ENCODE results near the gene CACNB3. TPM values are rescaled to one million over a fixed set of nuclear protein-coding genes. Genes with fewer than 3 reads are reported as not detected.

CACNB3 gene
- total RNA-seq, 2 donors from 2014 or later: 4.6 to 21.8 TPM

- TF ChIP-seq CTCF (IDR thresholded peaks at IDR 0.05) (no peak), POLR2A (IDR thresholded peaks at IDR 0.05) (no peak), POLR2AphosphoS5 (IDR thresholded peaks at IDR 0.05) (no peak)
- H3K27me3 ChIP-seq (replicated peaks; ENCODE audit: insufficient read depth): no peaks in the 10 kb centered on the region
- no peaks in the 10 kb centered on the region for H3K4me1 ChIP-seq (replicated peaks)
- no peaks in the 10 kb centered on the region for H3K9me3 ChIP-seq
- H3K36me3 ChIP-seq: no peaks in the 10 kb centered on the region
- DNase-seq (ENCODE audit: low spot score): no peak
- intact Hi-C loops (cut with DNase I): no loop called here
- H3K27ac ChIP-seq: no peak overlapping the region
- 96% methylated on average over 11 of the region's 11 CpGs for WGBS
- no peak overlapping the region for H3K4me3 ChIP-seq
Measured at GRCh38 chr12:48823281-48823680, 5.0 kb downstream of the CACNB3 start.

- H3K27me3 ChIP-seq (replicated peaks; ENCODE audit: insufficient read depth): no peaks in the 10 kb centered on the region
- no peak for TF ChIP-seq POLR2A (IDR thresholded peaks at IDR 0.05)
- TF ChIP-seq CTCF (IDR thresholded peaks at IDR 0.05): no peak
- TF ChIP-seq POLR2AphosphoS5 (IDR thresholded peaks at IDR 0.05): no peak
- H3K4me3 ChIP-seq: no peak overlapping the region
- intact Hi-C loops (cut with DNase I): no loop called here
- H3K9me3 ChIP-seq: no peaks in the 10 kb centered on the region
- no peak overlapping the region for H3K27ac ChIP-seq
- no peak for DNase-seq (ENCODE audit: low spot score)
- H3K4me1 ChIP-seq (replicated peaks): no peaks in the 10 kb centered on the region
- 77% methylated on average over 12 of the region's 12 CpGs for WGBS
- H3K36me3 ChIP-seq: no peaks in the 10 kb centered on the region
Measured at GRCh38 chr12:48824112-48824511, 5.8 kb downstream of the CACNB3 start.

- no peak overlapping the region for H3K27ac ChIP-seq
- no peak overlapping the region for H3K4me3 ChIP-seq
- no peaks in the 10 kb centered on the region for H3K27me3 ChIP-seq (replicated peaks; ENCODE audit: insufficient read depth)
- H3K36me3 ChIP-seq: peaks cover 0 to 6% of the 10 kb centered on the region in 2 donors
- intact Hi-C loops (cut with DNase I): no loop called here
- H3K4me1 ChIP-seq (replicated peaks): no peaks in the 10 kb centered on the region
- no peak for DNase-seq (ENCODE audit: low spot score)
- no peaks in the 10 kb centered on the region for H3K9me3 ChIP-seq
- TF ChIP-seq POLR2AphosphoS5 (IDR thresholded peaks at IDR 0.05): no peak
- TF ChIP-seq CTCF (IDR thresholded peaks at IDR 0.05): no peak
- no peak for TF ChIP-seq POLR2A (IDR thresholded peaks at IDR 0.05)
- 98% methylated on average over 4 of the region's 4 CpGs for WGBS
Measured at GRCh38 chr12:48824905-48825304, 6.6 kb downstream of the CACNB3 start.

- no peak overlapping the region for H3K4me3 ChIP-seq
- no peak overlapping the region for H3K27ac ChIP-seq
- no peaks in the 10 kb centered on the region for H3K4me1 ChIP-seq (replicated peaks)
- no peaks in the 10 kb centered on the region for H3K27me3 ChIP-seq (replicated peaks; ENCODE audit: insufficient read depth)
- WGBS: 73% methylated on average over 15 of the region's 15 CpGs
- peaks cover 4 to 20% of the 10 kb centered on the region in 2 donors for H3K36me3 ChIP-seq
- H3K9me3 ChIP-seq: no peaks in the 10 kb centered on the region
- TF ChIP-seq CTCF (IDR thresholded peaks at IDR 0.05) (no peak), POLR2AphosphoS5 (IDR thresholded peaks at IDR 0.05) (no peak), POLR2A (IDR thresholded peaks at IDR 0.05) (no peak)
- intact Hi-C loops (cut with DNase I): no loop called here
- no peak for DNase-seq (ENCODE audit: low spot score)
Measured at GRCh38 chr12:48826209-48826855, 8.0 kb downstream of the CACNB3 start.

GRCh38 chr12:48827026-48827425 lies 8.7 kb downstream of the CACNB3 start:
- H3K4me3 ChIP-seq: no peak overlapping the region
- WGBS: 83% methylated on average over 8 of the region's 8 CpGs
- no peaks in the 10 kb centered on the region for H3K27me3 ChIP-seq (replicated peaks; ENCODE audit: insufficient read depth)
- H3K36me3 ChIP-seq: peaks cover 9 to 26% of the 10 kb centered on the region in 2 donors
- TF ChIP-seq POLR2A (IDR thresholded peaks at IDR 0.05) (no peak), POLR2AphosphoS5 (IDR thresholded peaks at IDR 0.05) (no peak), CTCF (IDR thresholded peaks at IDR 0.05) (no peak)
- H3K4me1 ChIP-seq (replicated peaks): no peaks in the 10 kb centered on the region
- DNase-seq (ENCODE audit: low spot score): no peak
- intact Hi-C loops (cut with DNase I): no loop called here
- no peak overlapping the region for H3K27ac ChIP-seq
- H3K9me3 ChIP-seq: no peaks in the 10 kb centered on the region

Measured in prostate gland (tissue), 2 donors.